ENCODE measurements around the gene C10orf143.

Gene C10orf143

DNA sequence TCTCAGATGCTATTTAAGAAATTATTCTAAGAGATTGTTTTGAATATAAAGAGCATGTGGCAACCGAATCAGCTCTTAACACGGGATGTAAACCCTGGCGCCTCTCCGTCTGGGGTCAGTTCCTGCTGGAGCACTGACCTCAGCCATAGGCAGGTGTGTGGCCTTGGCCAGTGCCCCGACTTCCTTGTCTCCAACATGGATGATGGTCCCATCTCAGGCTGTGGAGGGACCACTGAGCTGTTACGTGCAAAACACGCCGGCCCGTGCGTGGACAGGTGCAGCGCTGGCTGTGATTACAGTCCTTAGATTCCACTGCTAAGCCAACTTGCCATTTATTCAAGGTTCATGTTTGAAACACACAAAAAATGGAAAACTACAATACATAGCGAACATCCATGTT, 59.9 kb downstream of the C10orf143 start:
- no peak for ATAC-seq (ENCODE audit: low read depth)
- Histone ChIP-seq H3K27ac (ENCODE audit: poor library complexity, severe bottlenecking) (no peak overlapping the region), H3K4me1 (ENCODE audit: insufficient read depth, poor library complexity, severe bottlenecking) (no peaks in the 10 kb centered on the region), H3K9me3 (ENCODE audit: severe bottlenecking) (no peaks in the 10 kb centered on the region), H3K4me3 (ENCODE audit: severe bottlenecking) (no peak overlapping the region), H3K36me3 (ENCODE audit: low read depth) (no peaks in the 10 kb centered on the region), H3K27me3 (ENCODE audit: insufficient read depth, poor library complexity, severe bottlenecking) (no peaks in the 10 kb centered on the region)
- peak; percentile 39 for DNase-seq (ENCODE audit: low spot score)
- TF ChIP-seq, protein P1, sequence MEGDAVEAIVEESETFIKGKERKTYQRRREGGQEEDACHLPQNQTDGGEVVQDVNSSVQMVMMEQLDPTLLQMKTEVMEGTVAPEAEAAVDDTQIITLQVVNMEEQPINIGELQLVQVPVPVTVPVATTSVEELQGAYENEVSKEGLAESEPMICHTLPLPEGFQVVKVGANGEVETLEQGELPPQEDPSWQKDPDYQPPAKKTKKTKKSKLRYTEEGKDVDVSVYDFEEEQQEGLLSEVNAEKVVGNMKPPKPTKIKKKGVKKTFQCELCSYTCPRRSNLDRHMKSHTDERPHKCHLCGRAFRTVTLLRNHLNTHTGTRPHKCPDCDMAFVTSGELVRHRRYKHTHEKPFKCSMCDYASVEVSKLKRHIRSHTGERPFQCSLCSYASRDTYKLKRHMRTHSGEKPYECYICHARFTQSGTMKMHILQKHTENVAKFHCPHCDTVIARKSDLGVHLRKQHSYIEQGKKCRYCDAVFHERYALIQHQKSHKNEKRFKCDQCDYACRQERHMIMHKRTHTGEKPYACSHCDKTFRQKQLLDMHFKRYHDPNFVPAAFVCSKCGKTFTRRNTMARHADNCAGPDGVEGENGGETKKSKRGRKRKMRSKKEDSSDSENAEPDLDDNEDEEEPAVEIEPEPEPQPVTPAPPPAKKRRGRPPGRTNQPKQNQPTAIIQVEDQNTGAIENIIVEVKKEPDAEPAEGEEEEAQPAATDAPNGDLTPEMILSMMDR (IDR thresholded peaks at IDR 0.05; ENCODE audit: poor library complexity, severe bottlenecking) = no peak

DNA sequence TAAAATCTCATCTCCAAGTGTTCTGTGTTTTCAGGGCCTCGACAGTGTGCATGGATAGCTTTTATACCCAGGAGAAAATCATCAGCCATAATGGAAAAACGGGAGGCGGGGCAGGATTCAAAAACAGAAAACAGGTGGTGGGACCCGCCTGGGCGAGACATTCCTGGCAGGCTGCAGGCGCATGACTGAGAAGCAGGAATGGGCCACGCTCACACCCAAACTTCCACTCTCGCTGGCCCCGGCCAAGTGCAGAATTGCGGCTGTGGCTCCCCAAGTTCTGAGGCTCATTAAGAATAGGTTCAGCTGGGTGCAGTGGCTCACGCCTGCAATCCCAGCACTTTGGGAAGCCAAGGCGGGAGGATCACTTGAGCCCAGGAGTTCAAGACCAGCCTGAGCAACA, 60.6 kb downstream of the C10orf143 start:
- TF ChIP-seq, protein P1 (IDR thresholded peaks at IDR 0.05; ENCODE audit: poor library complexity, severe bottlenecking) = no peak
- ATAC-seq (ENCODE audit: low read depth) (no peak), DNase-seq (ENCODE audit: low spot score) (peak; percentile 27)
- H3K36me3 ChIP-seq (ENCODE audit: low read depth) = no peaks in the 10 kb centered on the region
- no peaks in the 10 kb centered on the region for H3K27me3 ChIP-seq (ENCODE audit: insufficient read depth, poor library complexity, severe bottlenecking)
- H3K9me3 ChIP-seq (ENCODE audit: severe bottlenecking) = no peaks in the 10 kb centered on the region
- H3K4me1 ChIP-seq (ENCODE audit: insufficient read depth, poor library complexity, severe bottlenecking) = no peaks in the 10 kb centered on the region
- no peak overlapping the region for H3K4me3 ChIP-seq (ENCODE audit: severe bottlenecking)
- H3K27ac ChIP-seq (ENCODE audit: poor library complexity, severe bottlenecking) = no peak overlapping the region

DNA sequence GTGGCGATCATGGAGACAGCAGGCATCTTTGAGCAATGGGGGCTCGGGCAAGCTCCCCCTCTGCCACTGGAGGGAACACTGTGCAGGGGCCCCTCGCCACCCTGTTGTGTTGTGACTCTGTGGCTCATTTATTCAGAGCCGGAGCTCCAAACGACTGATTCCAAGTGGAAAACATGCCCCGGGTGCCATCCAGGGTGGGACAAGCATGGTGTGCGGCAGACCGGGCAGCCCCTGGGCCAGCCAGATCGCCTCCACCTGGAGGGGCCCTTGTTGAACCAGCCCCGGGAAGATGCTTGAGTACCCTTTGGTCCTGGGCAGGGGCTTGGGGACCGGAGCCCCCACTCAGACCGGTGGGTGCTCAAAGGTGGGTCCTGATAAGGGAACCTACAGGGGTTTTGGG, 61.4 kb downstream of the C10orf143 start:
- Histone ChIP-seq H3K27ac (ENCODE audit: poor library complexity, severe bottlenecking) (no peak overlapping the region), H3K9me3 (ENCODE audit: severe bottlenecking) (no peaks in the 10 kb centered on the region), H3K27me3 (ENCODE audit: insufficient read depth, poor library complexity, severe bottlenecking) (no peaks in the 10 kb centered on the region), H3K36me3 (ENCODE audit: low read depth) (no peaks in the 10 kb centered on the region), H3K4me1 (ENCODE audit: insufficient read depth, poor library complexity, severe bottlenecking) (no peaks in the 10 kb centered on the region), H3K4me3 (ENCODE audit: severe bottlenecking) (no peak overlapping the region)
- DNase-seq (ENCODE audit: low spot score) = peak; percentile 34
- no peak for ATAC-seq (ENCODE audit: low read depth)
- TF ChIP-seq, protein P1 (IDR thresholded peaks at IDR 0.05; ENCODE audit: poor library complexity, severe bottlenecking) = no peak

DNA sequence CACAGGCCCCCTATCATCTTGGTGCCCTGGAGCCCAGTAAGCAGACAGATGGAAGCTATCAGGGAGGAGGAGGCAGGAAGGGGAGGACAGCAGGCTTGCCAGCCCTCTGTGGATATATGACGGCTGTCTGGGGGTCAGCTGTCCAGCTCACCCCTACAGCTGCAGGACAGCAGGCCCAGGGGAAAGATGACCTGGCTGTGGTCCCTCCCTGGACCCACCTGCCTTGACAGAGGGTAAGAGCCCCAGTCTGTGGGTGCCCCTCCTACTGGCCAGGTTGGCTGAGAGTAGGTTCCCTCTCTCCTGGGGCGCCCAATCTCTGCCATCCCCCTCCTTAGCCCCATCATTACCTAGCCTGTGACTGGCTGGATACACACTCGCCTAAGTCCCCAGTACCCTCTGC, 62.5 kb downstream of the C10orf143 start:
- Histone ChIP-seq H3K4me1 (ENCODE audit: insufficient read depth, poor library complexity, severe bottlenecking) (no peaks in the 10 kb centered on the region), H3K36me3 (ENCODE audit: low read depth) (no peaks in the 10 kb centered on the region), H3K9me3 (ENCODE audit: severe bottlenecking) (no peaks in the 10 kb centered on the region), H3K4me3 (ENCODE audit: severe bottlenecking) (no peak overlapping the region), H3K27ac (ENCODE audit: poor library complexity, severe bottlenecking) (no peak overlapping the region), H3K27me3 (ENCODE audit: insufficient read depth, poor library complexity, severe bottlenecking) (no peaks in the 10 kb centered on the region)
- TF ChIP-seq, protein P1 (IDR thresholded peaks at IDR 0.05; ENCODE audit: poor library complexity, severe bottlenecking) = no peak
- ATAC-seq (ENCODE audit: low read depth) (no peak), DNase-seq (ENCODE audit: low spot score) (no peak)

DNA sequence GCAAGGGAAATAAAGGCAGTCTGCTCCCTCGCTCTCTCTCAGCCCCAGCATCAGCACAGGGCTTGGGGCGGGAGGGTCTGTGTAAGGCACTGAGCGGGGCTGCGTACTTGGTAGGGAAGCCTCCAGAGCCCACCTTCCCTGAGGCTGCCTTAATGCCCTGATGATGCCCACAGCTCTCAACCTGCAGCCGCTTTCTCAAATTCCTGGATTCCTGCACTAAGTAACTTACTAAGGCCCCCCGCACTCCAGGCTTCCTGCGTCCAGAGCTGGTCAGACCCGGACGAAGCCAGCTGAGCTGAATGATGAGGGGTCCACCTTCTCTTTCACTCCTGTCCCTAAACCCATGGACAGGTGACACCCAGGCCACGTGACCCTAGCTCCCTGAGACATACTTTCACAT, 63.3 kb downstream of the C10orf143 start:
- no peaks in the 10 kb centered on the region for H3K9me3 ChIP-seq (ENCODE audit: severe bottlenecking)
- H3K4me1 ChIP-seq (ENCODE audit: insufficient read depth, poor library complexity, severe bottlenecking) = no peaks in the 10 kb centered on the region
- H3K4me3 ChIP-seq (ENCODE audit: severe bottlenecking) = no peak overlapping the region
- H3K27me3 ChIP-seq (ENCODE audit: insufficient read depth, poor library complexity, severe bottlenecking) = no peaks in the 10 kb centered on the region
- DNase-seq (ENCODE audit: low spot score) (no peak), ATAC-seq (ENCODE audit: low read depth) (no peak)
- H3K36me3 ChIP-seq (ENCODE audit: low read depth) = no peaks in the 10 kb centered on the region
- H3K27ac ChIP-seq (ENCODE audit: poor library complexity, severe bottlenecking) = no peak overlapping the region
- TF ChIP-seq, protein P1 (IDR thresholded peaks at IDR 0.05; ENCODE audit: poor library complexity, severe bottlenecking) = no peak
